GM23338 (cell line): ENCODE data around the gene ELOVL4. TPM values are rescaled to one million over a fixed set of nuclear protein-coding genes. Genes with fewer than 3 reads are reported as not detected.

Source experiments
- ATAC-seq: fragments of 200-7000 bp; cut with Tn5 transposase; 3 replicates; pipeline ENCODE4 v1.9.1; 2020
- DNase-seq: peaks from one replicate; pipeline ENCODE4 v3.0.0-alpha.2; 2015; ENCODE audit warnings: low spot score
- H2AFZ ChIP-seq: fragments of 200-600 bp; sonication (generic); 2 replicates; pipeline ENCODE4 v1.8.0; 2016; ENCODE audit warnings: antibody characterized with exemption, mild to moderate bottlenecking, moderate library complexity
- H3F3A ChIP-seq: fragments of 200-600 bp; sonication (generic); replicated peaks from 2 replicates; pipeline ENCODE4 v1.8.0; 2017; ENCODE audit warnings: antibody characterized with exemption, mixed run types, low read depth
- H3K27ac ChIP-seq: fragments of 200-600 bp; sonication (generic); 2 replicates; pipeline ENCODE4 v1.6.1; 2016; ENCODE audit warnings: low read depth
- H3K27me3 ChIP-seq: fragments of 200-600 bp; sonication (generic); 2 replicates; pipeline ENCODE4 v1.8.0; 2016; ENCODE audit warnings: mild to moderate bottlenecking, mixed run types, moderate library complexity; ENCODE audit not compliant: insufficient read depth
- H3K36me3 ChIP-seq: fragments of 200-600 bp; sonication (generic); 2 replicates; pipeline ENCODE4 v1.8.0; 2016; ENCODE audit warnings: mild to moderate bottlenecking; ENCODE audit not compliant: insufficient read depth
- H3K4me1 ChIP-seq: fragments of 200-600 bp; sonication (generic); 2 replicates; pipeline ENCODE4 v1.8.0; 2016; ENCODE audit warnings: mild to moderate bottlenecking, moderate library complexity; ENCODE audit not compliant: insufficient read depth
- H3K4me2 ChIP-seq: fragments of 200-600 bp; sonication (generic); 2 replicates; pipeline ENCODE4 v1.7.1; 2017; ENCODE audit warnings: mixed run types
- H3K4me3 ChIP-seq: fragments of 200-600 bp; sonication (generic); 2 replicates; pipeline ENCODE4 v1.6.1; 2016; ENCODE audit warnings: mixed run types
- H3K79me2 ChIP-seq: fragments of 200-600 bp; sonication (generic); replicated peaks from 2 replicates; pipeline ENCODE4 v1.8.0; 2017; ENCODE audit warnings: mild to moderate bottlenecking; ENCODE audit not compliant: insufficient read depth
- H3K9me2 ChIP-seq: fragments of 200-600 bp; sonication (generic); 2 replicates; pipeline ENCODE4 v1.8.0; 2017; ENCODE audit not compliant: insufficient read depth
- H4K20me1 ChIP-seq: fragments of 200-600 bp; sonication (generic); replicated peaks from 2 replicates; pipeline ENCODE4 v1.8.0; 2017; ENCODE audit warnings: mild to moderate bottlenecking; ENCODE audit not compliant: insufficient read depth
- H3K27ac Mint-ChIP-seq: 2 replicates; pipeline ENCODE4 v1.8.0; 2020; ENCODE audit warnings: inconsistent platforms, mild to moderate bottlenecking, moderate library complexity, mixed read lengths
- H3K27me3 Mint-ChIP-seq: 3 replicates; pipeline ENCODE4 v1.8.0; 2022; ENCODE audit warnings: low read depth, mild to moderate bottlenecking, moderate library complexity, mixed read lengths, inconsistent platforms; ENCODE audit not compliant: insufficient read depth, poor library complexity
- H3K36me3 Mint-ChIP-seq: 3 replicates; pipeline ENCODE4 v1.8.0; 2021; ENCODE audit warnings: low read depth, mild to moderate bottlenecking, inconsistent platforms, moderate library complexity, mixed read lengths
- H3K4me1 Mint-ChIP-seq: 3 replicates; pipeline ENCODE4 v1.8.0; 2020; ENCODE audit warnings: mild to moderate bottlenecking, inconsistent platforms, mixed read lengths
- H3K4me3 Mint-ChIP-seq: 3 replicates; pipeline ENCODE4 v1.8.0; 2021; ENCODE audit warnings: moderate library complexity, mild to moderate bottlenecking, inconsistent platforms, mixed read lengths
- H3K9me3 Mint-ChIP-seq: 3 replicates; pipeline ENCODE4 v1.8.0; 2020; ENCODE audit warnings: moderate library complexity, mild to moderate bottlenecking, inconsistent platforms, mixed read lengths
- CTCF ChIP-seq, 2 experiments: fragments of 200-600 bp in 1 of 2; sonication (generic) in 1 of 2; conservative IDR thresholded peaks; 2 replicates each; pipeline versions ENCODE4 v1.5.1 to v1.6.1; 2016 to 2017; ENCODE audit warnings: antibody characterized with exemption in 2 of 2, low read depth in 2 of 2, mild to moderate bottlenecking in 2 of 2, moderate library complexity in 1 of 2
- ETS1 ChIP-seq: IDR thresholded peaks from 2 replicates; pipeline ENCODE4 v1.6.1; 2016; ENCODE audit warnings: antibody characterized with exemption
- EZH2 ChIP-seq: fragments of 200-600 bp; sonication (generic); IDR thresholded peaks from one replicate; pipeline ENCODE4 v1.8.0; 2017; ENCODE audit warnings: antibody characterized with exemption, mild to moderate bottlenecking, low read depth; ENCODE audit not compliant: unreplicated experiment
- EZH2phosphoT487 ChIP-seq: fragments of 200-600 bp; sonication (generic); IDR thresholded peaks from one replicate; pipeline ENCODE4 v1.8.1; 2018; ENCODE audit warnings: antibody characterized with exemption; ENCODE audit not compliant: unreplicated experiment
- JUNB ChIP-seq: IDR thresholded peaks from one replicate; pipeline ENCODE4 v1.6.1; 2016; ENCODE audit warnings: antibody characterized with exemption; ENCODE audit not compliant: unreplicated experiment
- NANOG ChIP-seq: IDR thresholded peaks from 2 replicates; pipeline ENCODE4 v1.6.1; 2016; ENCODE audit warnings: antibody characterized with exemption, borderline replicate concordance
- POLR2AphosphoS5 ChIP-seq: IDR thresholded peaks from 2 replicates; pipeline ENCODE4 v1.6.1; 2016; ENCODE audit warnings: antibody characterized with exemption, low read depth
- REST ChIP-seq: IDR thresholded peaks from one replicate; pipeline ENCODE4 v1.6.1; 2018; ENCODE audit warnings: antibody characterized with exemption; ENCODE audit not compliant: unreplicated experiment
- STAT1 ChIP-seq: IDR thresholded peaks from one replicate; pipeline ENCODE4 v1.6.1; 2016; ENCODE audit warnings: antibody characterized with exemption; ENCODE audit not compliant: unreplicated experiment
- ZNF331 ChIP-seq: fragments of 250-450 bp; sonication (Bioruptor Pico); IDR thresholded peaks from 2 replicates; pipeline ENCODE4 v1.5.0; 2020; ENCODE audit warnings: low read depth, mild to moderate bottlenecking, moderate library complexity
- ZNF462 ChIP-seq: fragments of 250-450 bp; sonication (Bioruptor Pico); IDR thresholded peaks from 2 replicates; pipeline ENCODE4 v1.5.0; 2020; ENCODE audit warnings: mild to moderate bottlenecking, moderate library complexity
- polyA plus RNA-seq: library from polyadenylated mRNA; unstranded; fragments of >200 nt; fragmentation: Nextera tagmentation; extraction: Ambion mirVana; gene quantifications from 2 replicates; pipeline ENCODE4 v1.2.1, GENCODE V29; 2016
- total RNA-seq: library from RNA; depleted of rRNA; stranded (reverse); fragments of >200 nt; shearing (Covaris generic); gene quantifications from 2 replicates; pipeline ENCODE4 v1.2.3, GENCODE V29; 2014

The ELOVL4 gene
- total and polyA plus RNA-seq, 2 experiments from 2014 or later, result 13.3 to 16.8 TPM

- no peak for TF ChIP-seq ETS1
- TF ChIP-seq EZH2phosphoT487, result no peak
- TF ChIP-seq JUNB, result no peak
- TF ChIP-seq STAT1, result no peak
- no peak for TF ChIP-seq REST
- no peak for TF ChIP-seq NANOG
- TF ChIP-seq POLR2AphosphoS5, result no peak
- TF ChIP-seq CTCF (conservative IDR thresholded peaks at IDR 0.05; ENCODE audit: low read depth in 2 of 2), result no peak
Observed at GRCh38 chr6:79896075-79896449, 51.3 kb downstream of the ELOVL4 start (continued).

GRCh38 chr6:79895382-79896074 is 51.8 kb downstream of the ELOVL4 start:
- Histone ChIP-seq H3K79me2 (no peaks in the 10 kb centered on the region), H3K36me3 (no peaks in the 10 kb centered on the region), H2AFZ (no peak overlapping the region), H3K4me2 (no peak overlapping the region), H3F3A (no peaks in the 10 kb centered on the region), H3K27ac (no peak overlapping the region), H3K4me1 (no peaks in the 10 kb centered on the region), H3K9me2 (no peaks in the 10 kb centered on the region), H4K20me1 (no peaks in the 10 kb centered on the region), H3K4me3 (no peak overlapping the region), H3K27me3 (no peaks in the 10 kb centered on the region)
- Mint-ChIP-seq H3K27ac (no peak overlapping the region), H3K4me1 (no peaks in the 10 kb centered on the region), H3K27me3 (no peaks in the 10 kb centered on the region), H3K36me3 (0 out of 3 replicates have a peak, but pooled peaks cover 4% of the 10 kb centered on the region), H3K9me3 (peaks cover 21% of the 10 kb centered on the region), H3K4me3 (no peak overlapping the region)
- ATAC-seq, result no peak
- DNase-seq, result no peak
- TF ChIP-seq NANOG, result no peak
- no peak for TF ChIP-seq ZNF331 (CRISPR knock-in tag)
- TF ChIP-seq EZH2, result no peak
- TF ChIP-seq ZNF462, result no peak
- no peak for TF ChIP-seq JUNB
- no peak for TF ChIP-seq STAT1
- no peak for TF ChIP-seq POLR2AphosphoS5
